HG02588 (cell line): Measurements from ENCODE around the gene CA9.
A peak's percentile ranks its signal among the peaks of the same experiment; 100 is the strongest.

Experiments used
- ATAC-seq: cut with Tn5 transposase; IDR thresholded peaks from one replicate; pipeline ENCODE4 v1.9.1; 2021; ENCODE audit warnings: mild to moderate bottlenecking, moderate library complexity; ENCODE audit not compliant: unreplicated experiment

CA9 gene

DNA sequence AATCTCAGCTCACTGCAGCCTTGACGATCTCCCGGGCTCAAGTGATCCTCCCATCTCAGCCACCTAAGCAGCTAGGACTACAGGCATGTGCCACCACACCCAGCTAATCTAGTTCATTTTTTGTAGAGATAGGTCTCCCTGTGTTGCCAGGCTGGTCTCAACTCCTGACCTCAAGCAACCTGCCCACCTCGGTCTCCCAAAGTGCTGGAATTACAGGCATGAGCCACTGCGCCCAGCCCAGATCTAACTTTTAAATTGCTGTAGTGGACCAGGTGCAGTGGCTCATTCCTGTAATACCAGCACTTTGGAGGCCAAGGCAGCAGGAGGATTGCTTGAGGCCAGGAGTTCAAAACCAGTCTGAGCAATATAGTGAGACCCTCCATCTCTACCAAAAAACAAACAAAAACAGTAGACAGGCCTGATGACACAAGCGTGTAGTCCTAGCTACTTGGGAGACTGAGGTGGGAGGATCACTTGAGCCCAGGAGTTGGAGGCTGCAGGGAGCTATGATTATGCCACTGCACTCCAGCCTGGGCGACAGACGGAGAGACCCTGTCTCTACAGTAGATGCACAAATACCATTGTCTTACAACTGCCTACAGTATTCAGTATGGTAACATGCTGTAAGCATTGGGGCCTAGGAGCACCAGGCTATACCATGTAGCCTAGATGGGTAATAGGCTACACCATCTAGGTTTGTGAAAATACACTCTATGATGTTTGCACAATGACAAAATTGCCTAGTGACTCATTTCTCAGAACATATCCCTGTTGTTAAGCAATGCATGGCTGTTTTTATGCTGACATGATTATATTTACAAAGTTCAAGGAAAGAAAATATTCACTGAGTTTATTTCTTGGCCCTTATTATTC, 21.5 kb upstream of the CA9 start:
- ATAC-seq = no peak

DNA sequence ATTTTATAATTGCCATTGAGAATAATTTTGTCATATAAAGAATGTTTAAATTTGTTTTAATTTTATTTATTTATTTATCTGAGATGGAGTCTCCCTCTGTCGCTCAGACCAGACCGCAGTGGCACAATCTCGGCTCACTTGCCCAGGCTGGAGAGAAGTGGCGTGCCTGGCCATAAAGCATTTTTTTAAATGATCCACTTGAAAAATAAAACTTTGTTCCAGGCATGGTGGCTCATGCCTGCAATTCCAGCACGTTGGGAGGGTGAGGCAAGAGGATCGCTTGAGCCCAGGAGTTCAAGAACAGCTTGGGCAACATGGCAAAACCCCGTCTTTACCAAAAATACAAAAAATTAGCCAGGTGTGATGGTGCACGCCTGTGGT, 20.9 kb upstream of the CA9 start:
- no peak for ATAC-seq

DNA sequence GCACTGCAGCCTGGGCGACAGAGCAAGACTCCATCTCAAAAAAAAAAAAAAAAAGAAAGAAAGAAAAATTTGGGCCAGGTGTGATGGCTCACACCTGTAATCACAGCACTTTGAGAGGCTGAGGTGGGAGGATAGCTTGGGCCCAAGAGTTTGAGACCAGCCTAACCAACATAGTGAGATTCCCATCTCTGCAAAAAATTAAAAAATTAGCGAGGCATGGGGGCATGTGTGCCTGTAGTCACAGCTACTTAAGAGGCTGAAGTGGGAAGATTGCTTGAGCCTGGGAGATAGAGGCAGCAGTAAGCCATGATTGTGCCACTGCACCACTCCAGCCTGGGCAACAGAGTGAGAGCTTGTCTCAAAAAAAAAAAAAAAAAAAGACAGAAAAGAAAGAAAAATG, 20.1 kb upstream of the CA9 start:
- no peak for ATAC-seq

DNA sequence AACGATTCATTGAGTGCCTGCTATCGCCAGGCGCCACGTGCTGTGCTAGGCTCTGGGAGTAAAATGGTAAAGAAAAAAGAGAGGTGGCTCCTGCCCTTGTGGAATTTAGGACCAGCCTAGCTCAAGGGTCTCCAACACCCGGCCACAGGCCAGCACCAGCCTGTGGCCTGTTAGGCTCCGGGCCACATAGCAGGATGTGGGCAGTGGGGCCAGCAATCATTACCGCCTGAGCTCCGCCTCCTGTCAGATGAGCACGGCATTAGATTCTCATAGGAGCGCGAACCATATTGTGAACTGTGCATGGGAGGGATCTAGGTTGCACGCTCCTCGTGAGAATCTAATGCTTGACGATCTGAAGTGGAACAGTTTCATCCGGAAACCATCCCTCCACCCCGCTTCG, 17.4 kb upstream of the CA9 start:
- no peak for ATAC-seq

DNA sequence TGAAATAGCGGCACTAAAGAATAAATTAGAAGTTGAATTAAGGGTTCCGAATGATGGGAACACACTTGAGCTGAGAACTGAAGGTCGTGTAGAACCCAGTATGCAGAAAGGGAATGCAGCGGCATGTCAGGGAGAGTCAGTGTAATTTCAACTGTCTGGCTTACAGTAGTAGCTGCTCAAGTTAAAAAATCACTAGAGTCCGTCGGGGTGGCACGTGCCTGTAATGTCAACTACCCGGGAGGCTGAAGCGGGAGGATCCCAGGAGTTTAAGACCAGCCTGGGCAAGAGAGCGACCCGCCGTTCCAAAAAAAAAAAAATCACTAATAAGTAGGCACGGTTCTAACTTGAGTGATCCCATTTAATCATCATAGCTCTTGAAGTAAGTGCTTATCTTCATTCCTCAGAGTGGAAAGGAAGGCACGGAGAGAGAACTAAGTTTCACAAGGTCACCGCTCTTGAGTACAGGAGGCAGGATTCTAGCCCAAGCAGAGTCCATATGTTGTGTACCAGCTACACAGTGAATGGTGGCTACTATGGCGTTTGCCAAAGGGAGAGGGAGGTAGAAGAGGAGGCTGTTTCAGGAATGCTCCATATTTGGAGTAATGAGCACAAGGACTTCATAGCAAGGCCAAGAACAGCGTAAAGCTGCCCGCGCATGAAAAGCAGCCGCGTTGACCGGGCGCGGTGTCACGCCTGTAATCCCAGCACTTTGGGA, 16.7 kb upstream of the CA9 start:
- no peak for ATAC-seq

DNA sequence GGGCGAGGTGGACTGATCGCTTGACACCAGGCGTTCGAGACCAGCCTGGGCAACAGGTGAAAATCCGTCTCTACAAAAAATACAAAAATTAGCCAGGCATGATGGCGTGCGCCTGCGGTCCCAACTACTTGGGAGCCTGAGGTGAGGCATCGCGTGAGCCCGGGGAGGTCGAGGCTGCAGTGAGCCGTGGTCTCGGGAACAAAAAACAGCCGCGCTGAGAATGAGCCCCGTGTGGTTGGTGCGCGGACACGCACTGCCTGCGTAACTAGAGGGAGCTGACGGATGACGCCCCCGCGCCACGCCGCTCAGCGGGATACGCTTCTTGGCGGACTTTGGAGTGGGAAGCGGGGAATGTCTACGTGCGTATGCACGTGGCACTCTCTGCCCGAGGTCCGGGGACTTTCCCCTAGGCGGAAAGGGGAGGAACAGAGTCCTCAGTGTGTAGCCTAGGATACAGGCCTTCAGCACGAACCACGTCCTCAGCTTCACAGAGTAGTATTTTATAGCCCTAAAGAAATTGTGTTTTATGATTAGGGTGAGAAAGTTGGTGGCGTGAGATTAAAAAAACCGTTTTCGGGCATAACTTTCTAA, 16.1 kb upstream of the CA9 start, which contains the start of gene RMRP:
TSS of gene RMRP (minus strand) at position 474 of the 591 bp plus-strand sequence.
- ATAC-seq = peak; percentile 86

DNA sequence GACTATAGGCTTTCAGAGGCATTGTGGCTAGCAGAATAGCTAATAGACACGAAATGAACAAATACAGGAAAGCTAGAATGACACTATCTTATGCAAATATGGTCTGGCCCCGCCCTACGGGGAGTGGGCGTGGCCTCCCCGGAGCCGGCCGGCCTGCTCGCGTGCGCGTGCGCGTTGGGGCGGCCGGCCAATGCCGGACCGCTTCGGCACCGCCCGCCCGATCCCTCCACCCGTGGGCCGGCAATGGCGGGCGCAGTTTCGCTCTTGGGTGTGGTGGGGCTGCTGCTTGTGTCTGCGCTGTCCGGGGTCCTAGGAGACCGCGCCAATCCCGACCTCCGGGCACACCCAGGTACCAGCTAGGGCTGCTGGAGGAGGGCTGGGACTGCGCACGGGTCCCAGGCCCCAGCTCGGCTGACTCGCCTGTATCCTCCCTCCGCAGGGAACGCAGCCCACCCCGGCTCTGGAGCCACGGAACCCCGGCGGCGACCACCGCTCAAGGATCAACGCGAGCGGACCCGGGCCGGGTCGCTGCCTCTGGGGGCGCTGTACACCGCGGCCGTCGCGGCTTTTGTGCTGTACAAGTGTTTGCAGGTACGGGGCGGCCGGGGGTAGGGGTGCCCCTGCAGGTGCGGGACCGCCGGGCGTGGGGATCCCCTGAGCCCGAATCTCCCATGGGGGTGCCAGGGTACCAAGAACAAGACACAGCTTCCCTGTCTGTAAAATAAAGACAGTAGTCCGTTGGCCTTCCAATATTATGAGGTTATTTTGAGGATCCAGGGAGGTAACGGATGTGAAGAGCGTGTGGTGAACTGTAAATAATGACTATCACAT, 15.4 kb upstream of the CA9 start, which contains the start of gene CCDC107:
TSS of gene CCDC107 (plus strand) at position 156 of the 831 bp plus-strand sequence. CDS start at position 244, 88 bp downstream.
- ATAC-seq = peak; percentile 68

DNA sequence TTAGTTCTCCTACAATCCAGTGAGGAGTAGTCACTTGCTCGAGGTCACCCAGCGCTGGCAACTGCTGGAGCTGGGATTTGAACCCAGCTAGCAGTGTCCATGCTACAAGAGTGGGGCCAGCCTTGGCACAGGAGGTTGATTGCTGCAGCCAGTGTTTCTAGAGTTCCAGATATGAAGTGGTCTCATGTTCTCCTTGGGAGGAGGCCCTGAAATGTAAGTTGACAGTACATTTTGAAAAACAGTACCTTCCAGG, 14.8 kb upstream of the CA9 start:
- ATAC-seq = no peak

DNA sequence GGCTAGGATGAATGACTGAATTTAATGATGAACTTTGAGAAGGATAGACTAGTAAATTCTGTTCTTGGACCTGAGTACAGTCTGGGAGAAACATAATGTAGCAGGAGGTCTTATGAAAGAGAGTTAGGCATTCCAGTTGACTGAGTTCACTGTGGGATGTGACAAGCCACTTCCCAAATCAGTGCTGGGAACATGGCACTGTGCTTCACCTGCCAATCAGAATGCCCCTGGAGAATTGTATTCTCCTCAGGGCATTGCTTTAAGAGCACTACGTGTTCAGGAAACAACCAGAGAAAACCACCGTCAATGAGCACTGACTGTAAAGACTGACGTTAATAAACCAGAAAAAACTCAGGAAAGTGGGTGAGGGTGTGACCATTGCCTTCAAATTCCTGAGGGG, 14.4 kb upstream of the CA9 start:
- ATAC-seq = no peak

DNA sequence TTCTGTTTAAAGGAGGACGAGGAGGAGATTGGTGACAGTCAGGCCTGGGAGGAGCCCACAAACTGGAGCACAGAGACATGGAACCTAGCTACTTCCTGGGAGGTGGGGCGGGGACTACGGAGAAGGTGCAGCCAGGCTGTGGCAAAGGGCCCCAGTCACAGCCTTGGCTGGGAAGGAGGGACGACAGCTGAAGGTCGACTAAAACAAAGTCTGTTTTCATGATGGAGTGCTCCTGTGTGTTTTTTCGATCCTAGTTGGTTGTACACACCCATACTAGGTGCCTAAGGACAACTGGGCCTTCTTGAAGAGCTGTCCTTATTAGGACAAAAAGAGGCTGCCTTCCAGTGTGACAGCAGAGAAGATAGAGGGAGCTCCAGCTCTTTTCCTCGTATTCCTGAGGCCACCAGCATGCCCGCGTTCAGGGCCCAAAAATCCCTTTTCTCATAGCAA, 12.7 kb upstream of the CA9 start:
- ATAC-seq = no peak

DNA sequence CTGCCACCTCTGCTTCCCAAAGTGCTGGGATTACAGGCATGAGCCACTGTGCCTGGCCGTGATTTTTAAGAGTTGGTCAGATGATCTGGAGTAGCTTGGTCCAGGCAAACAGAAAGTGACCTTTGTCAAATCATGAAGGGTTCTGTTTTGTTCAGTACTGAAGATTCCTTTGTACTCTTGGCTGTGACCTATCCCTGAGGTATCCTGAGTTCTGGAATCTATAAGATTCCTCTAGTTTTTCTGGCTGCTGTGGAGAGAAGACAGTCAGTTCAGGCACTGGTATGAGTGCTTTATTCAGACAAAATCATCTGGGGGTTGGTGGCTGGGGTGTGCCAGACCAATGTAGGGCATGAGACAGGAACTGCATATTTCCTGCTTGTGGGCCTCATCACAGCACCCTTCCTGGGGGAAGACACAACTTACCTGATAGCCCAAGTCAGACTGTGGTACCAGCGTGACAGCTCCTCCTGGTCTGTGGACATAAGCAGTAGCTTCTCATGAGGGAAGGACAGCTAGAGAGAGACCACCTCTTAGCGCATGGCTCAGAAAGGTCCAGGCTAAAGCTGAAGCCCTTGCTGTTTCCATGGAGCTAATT, 11.9 kb upstream of the CA9 start:
- ATAC-seq = no peak

DNA sequence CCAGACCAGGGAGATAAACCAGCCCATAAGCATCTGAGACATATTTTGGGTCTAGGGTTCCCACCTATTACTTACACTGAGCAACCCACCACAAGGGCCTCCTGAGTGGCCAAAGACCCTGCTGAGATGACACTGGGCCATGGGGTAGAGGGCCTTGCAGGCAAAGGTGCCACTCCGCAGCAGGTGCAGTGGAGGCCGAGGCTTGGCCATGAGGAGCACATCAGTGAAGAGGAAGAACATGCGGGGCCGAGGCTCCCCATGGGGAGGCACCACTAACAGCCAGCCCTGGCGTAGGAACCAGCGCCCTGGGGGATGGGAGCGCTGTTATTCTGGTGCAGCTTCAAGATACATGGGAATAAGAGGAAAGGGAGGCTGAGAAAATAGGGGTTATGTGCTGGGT, 11.3 kb upstream of the CA9 start:
- ATAC-seq = no peak

DNA sequence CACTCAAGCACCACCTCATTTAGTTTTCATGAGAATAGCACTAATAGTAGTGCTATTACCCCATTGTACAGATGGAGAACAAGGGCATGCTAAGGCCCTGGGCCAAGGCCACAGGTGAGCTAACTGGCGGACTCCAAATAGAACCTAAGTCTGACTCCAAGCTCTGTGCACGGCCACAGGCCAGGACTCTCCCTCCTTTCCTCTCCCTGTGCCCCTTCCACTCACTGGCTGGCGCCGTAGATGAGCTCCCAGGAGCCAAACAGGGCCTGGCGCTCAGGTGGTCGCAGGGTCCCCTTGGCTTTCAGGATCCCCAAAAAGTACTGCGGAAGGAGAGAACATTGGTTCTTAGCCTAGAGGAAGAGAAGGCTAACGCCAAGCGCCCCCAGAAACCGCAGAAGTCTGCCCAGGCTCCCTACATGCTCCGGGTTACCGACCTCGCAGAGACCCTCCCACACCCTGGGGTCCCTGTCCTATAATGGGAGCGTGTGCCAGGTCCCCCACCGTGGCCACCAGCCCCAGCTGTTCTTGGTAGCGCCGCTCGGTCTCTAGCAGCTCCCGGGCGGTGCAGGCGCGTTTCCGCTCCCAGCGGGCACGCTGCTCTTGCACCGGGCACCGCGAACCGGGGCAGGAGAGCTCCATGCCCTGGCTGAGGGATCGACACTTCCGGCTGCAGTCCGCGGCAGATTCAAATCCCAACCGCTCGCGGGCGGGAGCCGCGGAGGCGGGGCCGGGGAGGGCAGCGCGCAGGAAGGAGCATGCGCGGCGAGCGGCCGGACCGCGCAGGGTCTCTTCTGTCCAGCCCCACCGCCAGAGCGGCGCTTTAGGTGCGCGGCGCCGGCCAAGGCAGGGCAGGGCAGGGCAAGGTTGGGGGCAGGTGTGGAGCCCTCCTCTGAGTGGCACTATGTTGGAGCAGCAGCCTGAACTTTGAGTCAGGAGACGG, 8.9 kb upstream of the CA9 start, which contains the start of gene ARHGEF39:
TSS of gene ARHGEF39 (minus strand) at position 665 of the 940 bp plus-strand sequence. CDS start at position 639, 26 bp downstream.
- peak; percentile 82 for ATAC-seq

DNA sequence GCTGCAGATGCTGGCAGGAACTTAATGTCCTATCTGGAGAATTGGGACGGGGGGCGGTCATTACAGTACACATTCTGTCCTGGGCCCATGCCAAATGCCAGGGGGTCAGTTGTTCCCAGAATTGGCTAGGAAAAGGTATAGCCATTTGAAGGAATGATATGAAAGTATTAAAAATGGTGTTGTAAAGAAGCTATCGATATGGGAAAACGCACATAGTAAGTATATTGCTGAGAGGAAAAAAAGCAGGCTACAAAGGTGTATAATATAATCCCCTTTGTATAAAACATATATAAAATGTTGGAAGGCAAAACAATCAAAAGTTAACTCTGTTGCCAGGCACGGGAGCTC, 8.3 kb upstream of the CA9 start:
- no peak for ATAC-seq

DNA sequence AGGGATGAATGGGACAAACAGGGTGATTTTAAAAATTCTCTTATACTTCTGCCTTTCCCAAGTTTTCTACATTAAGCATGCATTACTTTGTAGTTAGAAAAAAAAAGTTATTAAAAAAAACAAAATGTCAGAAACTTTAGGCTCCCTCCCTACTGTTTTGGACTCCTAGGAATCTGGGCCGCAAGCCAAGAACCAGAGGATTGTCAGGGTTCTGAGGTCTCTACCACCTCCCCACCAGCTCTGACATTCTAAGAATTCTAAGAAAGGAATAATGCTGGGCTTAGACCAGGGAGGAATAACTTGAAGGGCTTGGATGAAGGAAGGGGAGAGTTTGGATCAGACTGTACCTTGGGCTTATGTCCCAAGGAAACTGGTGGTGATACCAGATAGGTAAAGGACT, 7.7 kb upstream of the CA9 start:
- no peak for ATAC-seq

DNA sequence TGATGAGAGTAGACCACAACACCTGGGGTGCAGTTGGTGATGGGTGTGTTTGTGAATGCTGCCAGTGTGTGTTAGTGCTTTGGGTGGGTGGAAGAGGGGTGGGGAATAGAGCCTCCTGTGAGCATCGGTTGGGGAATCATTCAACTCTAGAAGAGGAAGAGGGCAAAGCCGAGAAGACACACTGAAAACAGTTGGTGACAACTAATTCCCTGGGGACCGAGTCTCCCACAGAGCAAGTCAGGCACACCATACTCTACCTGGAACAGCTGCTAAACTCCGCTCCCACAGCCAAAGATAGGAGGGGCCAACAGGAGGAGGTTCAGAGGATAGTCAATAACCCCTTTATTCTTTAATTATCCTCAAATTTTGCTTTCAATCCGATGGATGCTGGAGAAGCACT, 7.2 kb upstream of the CA9 start:
- no peak for ATAC-seq

DNA sequence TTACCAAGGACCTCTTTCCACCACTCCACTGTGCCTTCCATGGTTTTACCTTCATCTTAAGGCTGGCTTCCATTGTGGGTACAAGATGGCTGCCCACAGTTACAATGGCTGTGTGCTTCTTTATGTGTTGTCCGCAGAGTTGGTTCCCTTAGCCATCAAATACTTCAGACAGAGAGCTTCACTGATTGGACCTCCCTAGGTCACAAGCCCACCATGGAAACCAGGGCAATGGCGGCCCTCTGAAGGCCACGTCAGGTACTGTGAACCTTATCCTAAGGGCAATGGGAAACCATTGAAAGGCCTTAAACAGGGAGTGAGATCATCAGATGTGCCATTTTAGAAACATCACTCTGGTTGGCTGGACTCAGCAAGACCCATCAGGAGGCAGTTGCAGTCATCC, 5.8 kb upstream of the CA9 start:
- ATAC-seq = no peak

DNA sequence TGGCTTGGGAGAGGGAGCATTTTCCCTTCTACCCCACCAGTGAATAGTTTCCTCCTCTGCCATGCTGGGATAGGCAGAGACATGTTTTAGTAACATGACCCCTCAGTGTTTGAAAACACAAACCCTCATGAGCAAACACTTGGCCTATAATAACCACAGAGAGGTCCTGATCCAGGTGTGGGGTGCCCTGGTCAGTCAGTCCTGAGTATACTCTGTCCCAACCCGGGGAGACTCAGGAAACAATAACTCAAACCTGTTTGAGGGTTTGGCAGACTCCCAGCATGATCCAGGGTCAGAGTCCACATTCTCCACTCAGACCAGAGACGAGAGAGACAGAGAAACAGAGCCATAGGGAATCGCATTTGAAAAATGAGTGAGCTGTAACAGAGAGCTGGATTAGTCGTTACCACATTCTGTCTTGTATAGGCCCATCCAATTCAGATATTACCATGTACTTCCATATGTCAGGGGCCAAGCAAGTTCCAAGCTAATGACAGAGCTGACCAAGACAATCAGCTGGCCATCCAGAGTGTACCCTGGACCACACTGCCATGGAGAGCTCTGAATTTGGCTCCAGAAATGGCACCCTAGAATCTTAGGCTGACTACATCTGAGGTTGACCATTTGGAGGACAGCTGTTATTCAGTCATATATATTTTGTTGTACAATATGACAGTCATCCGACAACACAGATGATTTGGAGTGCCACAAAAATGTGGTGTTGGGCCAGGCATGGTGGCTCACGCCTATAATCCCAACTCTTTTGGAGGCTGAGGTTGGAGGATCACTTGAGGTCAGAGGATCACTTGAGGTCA, 4.2 kb upstream of the CA9 start:
- no peak for ATAC-seq

DNA sequence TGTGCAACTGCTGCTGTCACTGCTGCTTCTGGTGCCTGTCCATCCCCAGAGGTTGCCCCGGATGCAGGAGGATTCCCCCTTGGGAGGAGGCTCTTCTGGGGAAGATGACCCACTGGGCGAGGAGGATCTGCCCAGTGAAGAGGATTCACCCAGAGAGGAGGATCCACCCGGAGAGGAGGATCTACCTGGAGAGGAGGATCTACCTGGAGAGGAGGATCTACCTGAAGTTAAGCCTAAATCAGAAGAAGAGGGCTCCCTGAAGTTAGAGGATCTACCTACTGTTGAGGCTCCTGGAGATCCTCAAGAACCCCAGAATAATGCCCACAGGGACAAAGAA, 265 bp downstream of the CA9 start:
- ATAC-seq = no peak
